K562 (cell line): ENCODE data around the gene PTBP3.

Experiments used
- ELF1 ChIP-seq: fragments of 200-800 bp; sonication (Bioruptor generic); IDR thresholded peaks from 2 replicates; pipeline ENCODE4 v1.6.1; 2016; ENCODE audit warnings: missing genetic modification characterization, missing compliant biosample characterization
- TF ChIP-seq, protein P1 (sequence below): sonication (generic); formaldehyde crosslinking; IDR thresholded peaks from 2 replicates; pipeline ENCODE4 v1.8.0; 2022; ENCODE audit warnings: mild to moderate bottlenecking, low read depth, missing genetic modification reagents

DNA sequence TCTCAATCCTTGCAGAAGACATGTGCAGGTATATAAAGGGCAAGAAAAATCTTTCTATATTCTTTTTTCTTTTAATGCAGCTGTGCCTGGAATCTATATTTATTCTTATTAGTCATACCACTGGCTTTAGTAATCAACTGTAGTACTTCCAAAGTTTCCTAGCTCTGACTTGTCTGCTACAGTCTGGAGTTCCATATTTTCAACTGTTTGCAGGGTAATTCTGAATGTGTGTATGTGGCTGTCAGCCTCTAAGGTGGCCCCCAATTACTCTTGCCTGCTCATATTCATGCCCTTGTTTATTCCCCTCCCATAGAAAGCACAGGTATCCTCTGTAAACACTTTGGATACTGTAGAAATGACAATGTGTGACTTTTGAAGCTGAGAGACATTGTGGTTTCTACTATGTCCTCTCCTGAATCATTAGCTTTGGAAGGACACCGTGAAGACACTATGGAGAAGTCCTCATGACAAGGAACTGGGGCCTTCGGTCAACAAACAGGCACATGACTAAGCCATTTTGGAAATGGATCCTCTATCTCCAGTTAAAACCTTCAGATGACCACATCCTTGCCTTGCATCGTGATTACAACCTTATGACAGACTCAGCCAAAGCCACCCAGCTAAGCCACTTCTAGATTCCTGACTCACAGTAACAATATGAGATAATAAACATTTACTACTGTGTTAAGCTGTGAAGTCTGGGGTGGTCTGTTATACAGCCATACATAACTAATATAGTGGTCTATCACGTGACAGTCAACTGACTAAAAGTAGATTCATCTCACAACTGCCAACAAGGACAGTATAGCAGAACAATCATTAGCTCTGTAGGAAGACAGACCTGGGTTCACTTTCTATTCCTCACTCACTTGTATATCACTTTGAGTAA, 108.8 kb downstream of the PTBP3 start:
- TF ChIP-seq, protein P1, sequence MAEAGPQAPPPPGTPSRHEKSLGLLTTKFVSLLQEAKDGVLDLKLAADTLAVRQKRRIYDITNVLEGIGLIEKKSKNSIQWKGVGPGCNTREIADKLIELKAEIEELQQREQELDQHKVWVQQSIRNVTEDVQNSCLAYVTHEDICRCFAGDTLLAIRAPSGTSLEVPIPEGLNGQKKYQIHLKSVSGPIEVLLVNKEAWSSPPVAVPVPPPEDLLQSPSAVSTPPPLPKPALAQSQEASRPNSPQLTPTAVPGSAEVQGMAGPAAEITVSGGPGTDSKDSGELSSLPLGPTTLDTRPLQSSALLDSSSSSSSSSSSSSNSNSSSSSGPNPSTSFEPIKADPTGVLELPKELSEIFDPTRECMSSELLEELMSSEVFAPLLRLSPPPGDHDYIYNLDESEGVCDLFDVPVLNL (CRISPR knock-in tag): no peak
- no peak for TF ChIP-seq ELF1 (tag)
